Trophoblast cell (in vitro differentiated cells and primary cell): ENCODE data around the gene RIT1.

Experiments used
- DNase-seq, 2 donors: peaks; one replicate each; pipeline ENCODE4 v3.0.0-alpha.2; 2016
- H2AFZ ChIP-seq: 2 replicates; pipeline ENCODE4 v1.6.1; 2013; ENCODE audit warnings: low read length, moderate library complexity, mild to moderate bottlenecking; ENCODE audit not compliant: insufficient read depth, poor library complexity
- H2AK5ac ChIP-seq: 2 replicates; pipeline ENCODE4 v1.6.1; 2013; ENCODE audit warnings: mild to moderate bottlenecking, low read length
- H2BK120ac ChIP-seq: 2 replicates; pipeline ENCODE4 v1.6.1; 2013; ENCODE audit warnings: low read length, mild to moderate bottlenecking, moderate library complexity; ENCODE audit not compliant: insufficient read depth, poor library complexity
- H2BK12ac ChIP-seq: 2 replicates; pipeline ENCODE4 v1.6.1; 2013; ENCODE audit warnings: mild to moderate bottlenecking, low read length, moderate library complexity
- H2BK5ac ChIP-seq: 2 replicates; pipeline ENCODE4 v1.6.1; 2013; ENCODE audit warnings: low read length, low read depth, moderate library complexity, mild to moderate bottlenecking; ENCODE audit not compliant: poor library complexity
- H3K14ac ChIP-seq: 2 replicates; pipeline ENCODE4 v1.6.1; 2013; ENCODE audit warnings: mild to moderate bottlenecking, low read length
- H3K18ac ChIP-seq: 2 replicates; pipeline ENCODE4 v1.6.1; 2013; ENCODE audit warnings: mild to moderate bottlenecking, low read length
- H3K23ac ChIP-seq: 2 replicates; pipeline ENCODE4 v1.6.1; 2013; ENCODE audit warnings: low read length
- H3K27ac ChIP-seq: 2 replicates; pipeline ENCODE4 v1.5.1; 2013; ENCODE audit warnings: low read depth, mild to moderate bottlenecking, inconsistent platforms, low read length, moderate library complexity
- H3K27me3 ChIP-seq: 2 replicates; pipeline ENCODE4 v1.6.1; 2013; ENCODE audit warnings: inconsistent platforms, mild to moderate bottlenecking, low read length, moderate library complexity; ENCODE audit not compliant: insufficient read depth
- H3K36me3 ChIP-seq, 2 experiments: 1 replicate in 1 of 2; 2 replicates in 1 of 2; pipeline ENCODE4 v1.6.1; 2013; ENCODE audit warnings: low read length in 2 of 2, mild to moderate bottlenecking in 2 of 2, moderate library complexity in 1 of 2; ENCODE audit not compliant: insufficient read depth in 2 of 2, control insufficient read depth in 1 of 2
- H3K4ac ChIP-seq: 2 replicates; pipeline ENCODE4 v1.6.1; 2013; ENCODE audit warnings: low read depth, mild to moderate bottlenecking, low read length, moderate library complexity
- H3K4me1 ChIP-seq, 2 experiments: 1 replicate in 1 of 2; 2 replicates in 1 of 2; pipeline ENCODE4 v1.6.1; 2013; ENCODE audit warnings: low read length in 2 of 2, mild to moderate bottlenecking in 2 of 2, moderate library complexity in 1 of 2; ENCODE audit not compliant: insufficient read depth in 2 of 2, control insufficient read depth in 1 of 2
- H3K4me2 ChIP-seq: 2 replicates; pipeline ENCODE4 v1.6.1; 2013; ENCODE audit warnings: inconsistent platforms, mild to moderate bottlenecking, low read length, moderate library complexity
- H3K4me3 ChIP-seq: 2 replicates; pipeline ENCODE4 v1.5.1; 2013; ENCODE audit warnings: mild to moderate bottlenecking, low read depth, low read length, inconsistent platforms
- H3K79me1 ChIP-seq: one replicate; pipeline ENCODE4 v1.6.1; 2013; ENCODE audit warnings: low read length
- H3K79me2 ChIP-seq: 2 replicates; pipeline ENCODE4 v1.6.1; 2013; ENCODE audit warnings: low read length, mild to moderate bottlenecking; ENCODE audit not compliant: control insufficient read depth, insufficient read depth, poor library complexity
- H3K9ac ChIP-seq: 2 replicates; pipeline ENCODE4 v1.6.1; 2013; ENCODE audit warnings: mild to moderate bottlenecking, low read length
- H3K9me3 ChIP-seq: 2 replicates; pipeline ENCODE4 v1.6.1; 2013; ENCODE audit warnings: low read depth, mild to moderate bottlenecking, control low read depth, inconsistent platforms, low read length; ENCODE audit not compliant: insufficient read depth
- H4K12ac ChIP-seq: 2 replicates; pipeline ENCODE4 v1.6.1; 2013; ENCODE audit warnings: low read depth, mild to moderate bottlenecking, low read length, moderate library complexity
- H4K8ac ChIP-seq: 2 replicates; pipeline ENCODE4 v1.6.1; 2013; ENCODE audit warnings: low read depth, mild to moderate bottlenecking, low read length, moderate library complexity
- H4K91ac ChIP-seq: one replicate; pipeline ENCODE4 v1.6.1; 2013; ENCODE audit warnings: low read depth, mild to moderate bottlenecking, low read length, moderate library complexity
- WGBS: extraction: QIAGEN DNeasy Blood & Tissue Kit; methylation state at CpG from one replicate; pipeline ENCODE4 v1.1.7; 2013; ENCODE audit warnings: missing lambda C conversion rate; ENCODE audit not compliant: insufficient read length, insufficient coverage; ENCODE audit errors: extremely low coverage; 5-methylcytosine and 5-hydroxymethylcytosine counted together

The RIT1 gene

GRCh38 chr1:155947292-155947691 is 36.1 kb upstream of the RIT1 start:
- Histone ChIP-seq H3K79me1 (no peaks in the 10 kb centered on the region), H3K36me3 (peaks cover 45 to 52% of the 10 kb centered on the region in 2 experiments), H4K91ac (no peak overlapping the region), H4K12ac (no peak overlapping the region), H3K18ac (no peak overlapping the region), H3K9me3 (peaks cover 2% of the 10 kb centered on the region), H2BK120ac (no peak overlapping the region), H3K23ac (no peak overlapping the region), H3K4me3 (no peak overlapping the region), H2BK5ac (no peak overlapping the region), H3K4ac (no peak overlapping the region), H2AK5ac (no peak overlapping the region), H4K8ac (no peak overlapping the region), H3K27me3 (no peaks in the 10 kb centered on the region), H3K9ac (no peak overlapping the region), H3K79me2 (no peaks in the 10 kb centered on the region), H3K4me1 (no peaks in the 10 kb centered on the region), H3K4me2 (no peak overlapping the region), H2AFZ (no peak overlapping the region), H2BK12ac (no peak overlapping the region), H3K14ac (no peak overlapping the region), H3K27ac (no peak overlapping the region)
- DNase-seq = no peak
- WGBS = no CpG with 5 or more reads among the region's 4 CpGs

DNA sequence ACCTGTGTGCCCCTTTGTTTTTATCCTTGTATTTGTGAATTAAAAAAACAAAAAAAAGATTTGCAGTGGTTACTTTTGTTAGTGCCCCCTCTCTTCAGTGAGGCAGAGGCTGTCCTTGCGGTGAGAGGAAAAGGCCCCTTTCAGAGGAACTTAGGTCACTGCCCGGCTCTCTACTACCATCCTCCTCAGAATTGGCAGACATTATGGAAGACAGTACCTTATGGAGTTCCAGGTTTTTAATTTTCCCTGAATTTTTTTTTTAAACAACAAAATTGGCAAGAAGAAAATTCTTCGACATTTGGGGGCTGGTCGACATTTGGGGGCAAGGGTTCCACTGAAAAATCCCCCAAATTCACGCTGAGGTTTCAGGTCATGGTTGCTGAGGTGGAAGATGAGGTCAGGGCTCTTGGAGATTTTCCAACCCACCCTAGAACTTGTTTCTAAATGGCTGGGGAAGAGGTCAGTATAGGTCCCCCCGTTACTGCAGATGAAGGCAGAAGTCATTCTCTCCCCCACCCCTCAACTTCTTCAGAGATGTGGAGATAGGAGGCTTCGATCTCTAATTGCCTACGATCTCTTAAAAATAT is 35.6 kb upstream of the RIT1 start:
- H4K91ac ChIP-seq = no peak overlapping the region
- DNase-seq = no peak
- no peak overlapping the region for H3K4me3 ChIP-seq

GRCh38 chr1:155944444-155944799 is 33.3 kb upstream of the RIT1 start:
- Histone ChIP-seq H2BK120ac (no peak overlapping the region), H3K18ac (no peak overlapping the region), H2BK5ac (no peak overlapping the region), H3K79me2 (no peaks in the 10 kb centered on the region), H3K4me1 (no peaks in the 10 kb centered on the region), H2BK12ac (no peak overlapping the region), H3K23ac (no peak overlapping the region), H3K14ac (no peak overlapping the region), H3K36me3 (peaks cover 20 to 26% of the 10 kb centered on the region in 2 experiments), H3K27me3 (no peaks in the 10 kb centered on the region), H3K4me2 (no peak overlapping the region), H4K8ac (no peak overlapping the region), H3K9ac (no peak overlapping the region), H3K79me1 (no peaks in the 10 kb centered on the region), H4K12ac (no peak overlapping the region), H2AK5ac (no peak overlapping the region), H2AFZ (no peak overlapping the region), H3K4ac (no peak overlapping the region), H3K9me3 (no peaks in the 10 kb centered on the region), H3K27ac (no peak overlapping the region), H4K91ac (no peak overlapping the region), H3K4me3 (no peak overlapping the region)
- DNase-seq = no peak
- no CpG with 5 or more reads among the region's 6 CpGs for WGBS

More for the DNA sequence above, 35.6 kb upstream of the RIT1 start:
- Histone ChIP-seq H3K79me1 (no peaks in the 10 kb centered on the region), H2AFZ (no peak overlapping the region), H3K4ac (no peak overlapping the region), H4K12ac (no peak overlapping the region), H3K4me1 (no peaks in the 10 kb centered on the region), H2BK5ac (no peak overlapping the region), H3K27me3 (no peaks in the 10 kb centered on the region), H3K4me2 (no peak overlapping the region), H3K79me2 (no peaks in the 10 kb centered on the region), H2AK5ac (no peak overlapping the region), H3K9ac (no peak overlapping the region), H3K36me3 (peaks cover 40 to 46% of the 10 kb centered on the region in 2 experiments), H3K14ac (no peak overlapping the region), H3K23ac (no peak overlapping the region), H3K18ac (no peak overlapping the region), H3K9me3 (peaks cover 2% of the 10 kb centered on the region), H2BK120ac (no peak overlapping the region), H3K27ac (no peak overlapping the region), H2BK12ac (no peak overlapping the region), H4K8ac (no peak overlapping the region)
- WGBS = no CpG with 5 or more reads among the region's 8 CpGs

DNA sequence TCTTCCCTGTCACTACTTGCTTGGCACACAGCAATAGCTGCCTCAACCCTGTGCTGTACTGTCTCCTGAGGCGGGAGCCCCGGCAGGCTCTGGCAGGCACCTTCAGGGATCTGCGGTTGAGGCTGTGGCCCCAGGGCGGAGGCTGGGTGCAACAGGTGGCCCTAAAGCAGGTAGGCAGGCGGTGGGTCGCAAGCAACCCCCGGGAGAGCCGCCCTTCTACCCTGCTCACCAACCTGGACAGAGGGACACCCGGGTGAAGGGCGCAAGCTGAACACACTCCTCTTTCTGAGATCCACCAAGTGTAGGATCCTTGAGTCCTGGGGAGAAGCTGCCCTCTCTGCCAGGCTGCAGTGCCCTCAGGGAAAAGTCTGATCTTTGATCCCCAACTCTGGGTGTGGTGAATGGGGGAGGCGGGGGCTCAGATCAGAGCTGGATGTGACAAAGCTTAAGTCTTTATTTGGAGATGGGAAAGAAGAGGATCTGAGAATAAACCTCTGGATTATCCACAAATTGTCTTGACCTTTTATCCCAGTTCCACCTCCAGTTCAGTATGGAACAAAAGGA is 31.5 kb upstream of the RIT1 start:
- Histone ChIP-seq H2BK12ac (no peak overlapping the region), H3K4ac (no peak overlapping the region), H3K79me1 (no peaks in the 10 kb centered on the region), H3K18ac (no peak overlapping the region), H2BK120ac (no peak overlapping the region), H2BK5ac (no peak overlapping the region), H3K23ac (no peak overlapping the region), H3K9me3 (no peaks in the 10 kb centered on the region), H3K4me2 (no peak overlapping the region), H4K91ac (no peak overlapping the region), H3K27ac (no peak overlapping the region), H3K9ac (no peak overlapping the region), H3K14ac (no peak overlapping the region), H3K36me3 (peaks cover 10 to 17% of the 10 kb centered on the region in 2 experiments), H3K4me1 (no peaks in the 10 kb centered on the region), H3K27me3 (no peaks in the 10 kb centered on the region), H3K79me2 (no peaks in the 10 kb centered on the region), H4K8ac (no peak overlapping the region), H4K12ac (no peak overlapping the region), H2AK5ac (no peak overlapping the region), H2AFZ (no peak overlapping the region), H3K4me3 (no peak overlapping the region)
- WGBS = no CpG with 5 or more reads among the region's 11 CpGs
- no peak for DNase-seq
